CD4-positive, alpha-beta memory T cell (primary cell): Measurements from ENCODE around the gene E2F7. TPM values are rescaled to one million over a fixed set of nuclear protein-coding genes. Genes with fewer than 3 reads are reported as not detected.

ENCODE experiments used
- CTCF ChIA-PET: fragments of 350-600 bp; sonication (Branson Sonifier 250); formaldehyde crosslinking; loops from one replicate; lab custom pipeline; 2021; ENCODE audit warnings: inconsistent platforms; ENCODE audit not compliant: partially characterized antibody; lab: Charles Lee
- POLR2A ChIA-PET: fragments of 350-600 bp; sonication (Branson Sonifier 250); formaldehyde crosslinking; loops from one replicate; lab custom pipeline; 2021; ENCODE audit not compliant: partially characterized antibody; lab: Charles Lee
- DNase-seq, 5 donors: peaks; one replicate each; pipeline versions ENCODE4 v3.0.0 to v3.0.0-alpha.2; 2020 to 2022; ENCODE audit warnings: mixed read lengths in 1 of 5
- H3K27ac ChIP-seq: one replicate; pipeline ENCODE4 v1.7.0; 2013; ENCODE audit warnings: low read depth, low read length
- H3K27me3 ChIP-seq: 2 replicates; pipeline ENCODE4 v1.7.0; 2013; ENCODE audit warnings: mild to moderate bottlenecking, low read length, moderate library complexity; ENCODE audit not compliant: insufficient read depth
- H3K36me3 ChIP-seq: 2 replicates; pipeline ENCODE4 v1.7.0; 2013; ENCODE audit warnings: mild to moderate bottlenecking, low read length, moderate library complexity; ENCODE audit not compliant: insufficient read depth
- H3K4me1 ChIP-seq: 2 replicates; pipeline ENCODE4 v1.7.0; 2013; ENCODE audit warnings: mild to moderate bottlenecking, low read length, moderate library complexity; ENCODE audit not compliant: insufficient read depth
- H3K4me3 ChIP-seq, 2 donors: one replicate each; pipeline ENCODE4 v1.7.0; 2013; ENCODE audit warnings: low read length in 2 of 2, mild to moderate bottlenecking in 1 of 2
- H3K9me3 ChIP-seq, 2 donors: one replicate each; pipeline ENCODE4 v1.7.0; 2013; ENCODE audit warnings: low read length in 2 of 2, control low read depth in 1 of 2; ENCODE audit not compliant: control insufficient read depth in 1 of 2
- H3K27ac Mint-ChIP-seq, 7 donors: one replicate each; pipeline ENCODE4 v1.8.0; 2020 to 2021; ENCODE audit warnings: mixed read lengths in 7 of 7, mild to moderate bottlenecking in 6 of 7, inconsistent platforms in 3 of 7, moderate library complexity in 3 of 7
- H3K27me3 Mint-ChIP-seq, 2 donors: one replicate each; pipeline ENCODE4 v1.8.0; 2020 to 2021; ENCODE audit warnings: mixed read lengths in 2 of 2
- H3K36me3 Mint-ChIP-seq, 2 donors: one replicate each; pipeline ENCODE4 v1.8.0; 2020 to 2021; ENCODE audit warnings: mixed read lengths in 2 of 2, inconsistent platforms in 1 of 2, mild to moderate bottlenecking in 1 of 2
- H3K4me1 Mint-ChIP-seq, 4 donors: one replicate each; pipeline ENCODE4 v1.8.0; 2020 to 2021; ENCODE audit warnings: mixed read lengths in 4 of 4, mild to moderate bottlenecking in 1 of 4
- H3K4me3 Mint-ChIP-seq, 8 donors: one replicate each; pipeline ENCODE4 v1.8.0; 2020 to 2021; ENCODE audit warnings: mixed read lengths in 8 of 8, mild to moderate bottlenecking in 7 of 8, moderate library complexity in 6 of 8, inconsistent platforms in 3 of 8
- H3K9me3 Mint-ChIP-seq, 8 donors: one replicate each; pipeline ENCODE4 v1.8.0; 2020 to 2021; ENCODE audit warnings: mixed read lengths in 8 of 8, mild to moderate bottlenecking in 5 of 8, inconsistent platforms in 3 of 8, moderate library complexity in 1 of 8
- intact Hi-C: fragments of 100-400 bp; cut with micrococcal nuclease; formaldehyde crosslinking; loops from one replicate; pipeline ENCODE4 v1.15.1; 2023
- polyA plus RNA-seq, 2 donors: library from polyadenylated mRNA; unstranded; fragments of 300-500 nt; fragmentation: Illumina TruSeq; gene quantifications; one replicate each; pipeline ENCODE4 v1.2.3, GENCODE V29; 2021
- total RNA-seq, 2 experiments: library from RNA; stranded (reverse); gene quantifications; one replicate each; pipeline ENCODE4 v1.2.3, GENCODE V29; 2021

Gene E2F7
- total and polyA plus RNA-seq, 4 experiments from 2014 or later, result 0.17 to 0.26 TPM; not detected in 2

DNA sequence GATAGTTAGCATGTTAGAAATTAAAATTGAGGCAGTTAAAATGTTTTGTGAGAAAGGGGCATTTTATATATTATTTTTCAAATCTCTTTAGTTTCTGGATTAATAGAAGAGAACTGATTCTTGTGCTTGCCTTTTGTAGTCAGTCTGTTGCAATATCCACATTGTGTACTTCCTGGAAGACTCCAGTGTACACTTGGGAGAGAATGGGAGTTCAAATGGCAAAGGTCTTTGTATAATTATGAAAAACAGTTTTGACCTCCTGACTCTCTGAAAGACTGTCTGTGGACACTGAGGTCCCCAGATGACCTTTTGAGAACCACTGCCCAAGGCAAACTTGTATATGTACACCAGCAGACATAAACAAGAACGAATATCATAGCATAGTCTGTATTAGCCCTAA, 12.1 kb downstream of the E2F7 start:
- H3K9me3 Mint-ChIP-seq, result no peaks in the 10 kb centered on the region
- H3K4me3 ChIP-seq, result no peak overlapping the region
- no peaks in the 10 kb centered on the region for H3K27me3 ChIP-seq
- no peaks in the 10 kb centered on the region for H3K4me1 ChIP-seq
- no peak overlapping the region for H3K27ac Mint-ChIP-seq
- ChIA-PET CTCF (no interaction called here), POLR2A (no interaction called here)
- peaks cover 0 to 8% (median 4%) of the 10 kb centered on the region in 4 donors for H3K4me1 Mint-ChIP-seq
- H3K9me3 ChIP-seq, result no peaks in the 10 kb centered on the region
- H3K27ac ChIP-seq, result no peak overlapping the region
- no peaks in the 10 kb centered on the region for H3K36me3 ChIP-seq
- H3K36me3 Mint-ChIP-seq, result no peaks in the 10 kb centered on the region
- H3K4me3 Mint-ChIP-seq, result no peak overlapping the region
- no peak for DNase-seq
- H3K27me3 Mint-ChIP-seq, result no peaks in the 10 kb centered on the region
- intact Hi-C loops, result no loop called here

- Mint-ChIP-seq H3K9me3 (no peaks in the 10 kb centered on the region), H3K27ac (no peak overlapping the region), H3K36me3 (no peaks in the 10 kb centered on the region), H3K4me1 (peaks cover 0 to 8% (median 4%) of the 10 kb centered on the region in 4 donors), H3K27me3 (no peaks in the 10 kb centered on the region), H3K4me3 (no peak overlapping the region)
- ChIA-PET CTCF (interaction anchor here (0.7 to 4.7 kb wide), 14 partner anchors 9 to 576 kb away, joined by 3 to 40 read pairs (median 3); partner anchors contain the start of gene E2F7), POLR2A (no interaction called here)
- Histone ChIP-seq H3K27me3 (no peaks in the 10 kb centered on the region), H3K4me1 (no peaks in the 10 kb centered on the region), H3K9me3 (no peaks in the 10 kb centered on the region), H3K36me3 (no peaks in the 10 kb centered on the region), H3K27ac (no peak overlapping the region), H3K4me3 (no peak overlapping the region)
- intact Hi-C loops, result no loop called here
- peak in 4 of 5 donors; percentile 41 to 49 (median 43) for DNase-seq
Measured at GRCh38 chr12:77049767-77050353, 15.5 kb downstream of the E2F7 start.

- CTCF ChIA-PET, result interaction anchor here (1.6 to 4.7 kb wide), 2 partner anchors 13 to 37 kb away, joined by 4 to 40 read pairs; no protein-coding TSS in a partner anchor
- H3K36me3 ChIP-seq, result no peaks in the 10 kb centered on the region
- H3K27ac ChIP-seq, result no peak overlapping the region
- POLR2A ChIA-PET, result no interaction called here
- Mint-ChIP-seq H3K36me3 (no peaks in the 10 kb centered on the region), H3K27ac (no peak overlapping the region), H3K4me3 (no peak overlapping the region), H3K27me3 (no peaks in the 10 kb centered on the region), H3K9me3 (no peaks in the 10 kb centered on the region), H3K4me1 (peaks cover 0 to 8% (median 4%) of the 10 kb centered on the region in 4 donors)
- no peak for DNase-seq
- H3K9me3 ChIP-seq, result no peaks in the 10 kb centered on the region
- H3K27me3 ChIP-seq, result no peaks in the 10 kb centered on the region
- intact Hi-C loops, result no loop called here
- H3K4me1 ChIP-seq, result no peaks in the 10 kb centered on the region
- no peak overlapping the region for H3K4me3 ChIP-seq
Measured at GRCh38 chr12:77047341-77048109, 17.8 kb downstream of the E2F7 start.

DNA sequence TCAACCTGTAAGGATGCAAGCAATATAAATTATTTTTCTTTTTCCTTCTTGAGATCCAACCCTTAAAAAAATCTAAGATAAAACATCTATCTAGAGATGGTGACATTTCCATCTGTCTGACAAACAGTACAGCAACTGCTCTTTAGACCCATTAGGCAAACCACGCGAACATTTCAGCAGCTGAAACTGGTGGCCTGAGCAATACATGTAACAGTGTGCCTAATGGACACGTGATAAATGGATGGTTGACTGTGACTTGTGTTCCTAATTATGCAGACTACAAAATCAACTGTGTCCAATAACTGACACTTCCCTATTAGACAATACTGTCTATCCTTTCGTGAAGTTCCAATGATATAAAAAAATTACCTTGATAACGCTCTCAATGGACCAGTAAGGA, 18.9 kb downstream of the E2F7 start:
- Histone ChIP-seq H3K27ac (no peak overlapping the region), H3K4me3 (no peak overlapping the region), H3K9me3 (no peaks in the 10 kb centered on the region), H3K36me3 (no peaks in the 10 kb centered on the region), H3K27me3 (no peaks in the 10 kb centered on the region), H3K4me1 (no peaks in the 10 kb centered on the region)
- intact Hi-C loops, result no loop called here
- ChIA-PET CTCF (interaction anchor here (1.6 to 4.7 kb wide), 2 partner anchors 14 to 35 kb away, joined by 4 to 40 read pairs; no protein-coding TSS in a partner anchor), POLR2A (no interaction called here)
- Mint-ChIP-seq H3K4me3 (no peak overlapping the region), H3K27ac (no peak overlapping the region), H3K4me1 (peaks cover 0 to 8% (median 4%) of the 10 kb centered on the region in 4 donors), H3K27me3 (no peaks in the 10 kb centered on the region), H3K36me3 (no peaks in the 10 kb centered on the region), H3K9me3 (no peaks in the 10 kb centered on the region)
- no peak for DNase-seq

GRCh38 chr12:77045183-77045582, 20.2 kb downstream of the E2F7 start:
- Histone ChIP-seq H3K9me3 (no peaks in the 10 kb centered on the region), H3K4me1 (no peaks in the 10 kb centered on the region), H3K27me3 (no peaks in the 10 kb centered on the region), H3K27ac (no peak overlapping the region), H3K36me3 (no peaks in the 10 kb centered on the region), H3K4me3 (no peak overlapping the region)
- POLR2A ChIA-PET, result no interaction called here
- Mint-ChIP-seq H3K4me1 (peaks cover 0 to 8% (median 4%) of the 10 kb centered on the region in 4 donors), H3K27ac (no peak overlapping the region), H3K27me3 (no peaks in the 10 kb centered on the region), H3K9me3 (no peaks in the 10 kb centered on the region), H3K36me3 (no peaks in the 10 kb centered on the region), H3K4me3 (no peak overlapping the region)
- CTCF ChIA-PET, result no interaction called here
- no peak for DNase-seq
- intact Hi-C loops, result no loop called here

- Histone ChIP-seq H3K36me3 (no peaks in the 10 kb centered on the region), H3K27ac (no peak overlapping the region), H3K9me3 (no peaks in the 10 kb centered on the region), H3K4me1 (no peaks in the 10 kb centered on the region), H3K27me3 (no peaks in the 10 kb centered on the region), H3K4me3 (no peak overlapping the region)
- H3K9me3 Mint-ChIP-seq, result no peaks in the 10 kb centered on the region
- no peak overlapping the region for H3K27ac Mint-ChIP-seq
- ChIA-PET CTCF (no interaction called here), POLR2A (no interaction called here)
- no peak for DNase-seq
- no peaks in the 10 kb centered on the region for H3K36me3 Mint-ChIP-seq
- H3K4me1 Mint-ChIP-seq, result peaks cover 0 to 5% (median under 1%) of the 10 kb centered on the region in 4 donors
- H3K4me3 Mint-ChIP-seq, result no peak overlapping the region
- intact Hi-C loops, result no loop called here
- no peaks in the 10 kb centered on the region for H3K27me3 Mint-ChIP-seq
Measured at GRCh38 chr12:77044721-77045120, 20.6 kb downstream of the E2F7 start.

DNA sequence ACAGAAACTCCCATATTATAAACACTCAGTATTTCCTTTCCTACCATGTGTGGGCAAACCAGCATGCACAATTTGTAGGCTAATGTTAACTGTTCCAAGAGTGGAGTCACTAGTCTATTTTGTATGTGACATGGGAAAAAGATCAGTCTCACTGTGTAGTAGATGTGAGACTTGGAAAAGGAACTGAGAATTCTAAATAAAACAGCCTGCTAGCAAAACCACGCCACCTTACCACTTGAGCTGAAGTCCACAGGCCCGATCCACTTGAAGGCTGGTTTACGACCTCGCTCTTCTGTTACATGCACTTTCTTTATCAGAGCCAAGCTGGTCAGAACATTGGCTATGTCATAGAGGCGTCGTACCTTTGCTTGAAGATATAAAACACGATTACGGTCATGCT, 22.5 kb downstream of the E2F7 start:
- no peak overlapping the region for H3K27ac Mint-ChIP-seq
- H3K27me3 ChIP-seq, result no peaks in the 10 kb centered on the region
- no peaks in the 10 kb centered on the region for H3K4me1 Mint-ChIP-seq
- POLR2A ChIA-PET, result no interaction called here
- H3K4me3 Mint-ChIP-seq, result no peak overlapping the region
- H3K4me1 ChIP-seq, result no peaks in the 10 kb centered on the region
- peaks cover 0 to 6% (median 3%) of the 10 kb centered on the region in 8 donors for H3K9me3 Mint-ChIP-seq
- H3K36me3 ChIP-seq, result no peaks in the 10 kb centered on the region
- H3K4me3 ChIP-seq, result no peak overlapping the region
- no peak for DNase-seq
- H3K9me3 ChIP-seq, result no peaks in the 10 kb centered on the region
- H3K27me3 Mint-ChIP-seq, result no peaks in the 10 kb centered on the region
- intact Hi-C loops, result no loop called here
- no peak overlapping the region for H3K27ac ChIP-seq
- H3K36me3 Mint-ChIP-seq, result no peaks in the 10 kb centered on the region
- CTCF ChIA-PET, result interaction anchor here (1.0 kb wide), 1 partner anchor 9 kb away, joined by 3 read pairs; no protein-coding TSS in a partner anchor
